Activated B cell treated with CpG ODN at 0.5 μM for 24 hours (primary cell): Measurements from ENCODE around the gene EEFSEC. TPM values are rescaled to one million over a fixed set of nuclear protein-coding genes. Genes with fewer than 3 reads are reported as not detected.

ENCODE experiments used
- ATAC-seq: fragments of 200-7000 bp; cut with Tn5 transposase; one replicate; pipeline ENCODE4 v1.10.0; 2021; ENCODE audit warnings: low read depth, mild to moderate bottlenecking, moderate library complexity
- CTCF ChIA-PET: fragments of 350-600 bp; sonication (Branson Sonifier 250); formaldehyde crosslinking; loops from one replicate; lab custom pipeline; 2021; ENCODE audit warnings: antibody characterized with exemption; lab: Charles Lee
- POLR2A ChIA-PET: fragments of 350-600 bp; sonication (Branson Sonifier 250); formaldehyde crosslinking; loops from one replicate; lab custom pipeline; 2021; ENCODE audit warnings: antibody characterized with exemption; lab: Charles Lee
- DNase-seq: peaks from one replicate; pipeline ENCODE4 v3.0.0; 2022
- H3K27ac Mint-ChIP-seq: one replicate; pipeline ENCODE4 v1.8.0; 2020; ENCODE audit warnings: mixed read lengths
- H3K27me3 Mint-ChIP-seq: one replicate; pipeline ENCODE4 v1.8.0; 2021; ENCODE audit warnings: mixed read lengths
- H3K36me3 Mint-ChIP-seq: one replicate; pipeline ENCODE4 v1.8.0; 2021; ENCODE audit warnings: low read depth, mixed read lengths
- H3K4me1 Mint-ChIP-seq: one replicate; pipeline ENCODE4 v1.8.0; 2021; ENCODE audit warnings: mixed read lengths
- H3K4me3 Mint-ChIP-seq: one replicate; pipeline ENCODE4 v1.8.0; 2020; ENCODE audit warnings: mild to moderate bottlenecking, mixed read lengths
- H3K9me3 Mint-ChIP-seq: one replicate; pipeline ENCODE4 v1.8.0; 2020; ENCODE audit warnings: mixed read lengths
- CTCF ChIP-seq: fragments of 200-600 bp; IDR thresholded peaks from one replicate; pipeline ENCODE4 v1.8.0; 2022; ENCODE audit warnings: antibody characterized with exemption, mild to moderate bottlenecking
- intact Hi-C: fragments of 100-400 bp; cut with micrococcal nuclease; formaldehyde crosslinking; loops from one replicate; pipeline ENCODE4 v1.15.1; 2024
- total RNA-seq: library from RNA; stranded (reverse); gene quantifications from 2 replicates; pipeline ENCODE4 v1.2.3, GENCODE V29; 2022

Gene EEFSEC
- total RNA-seq, 1 donor from 2014 or later: 20.0 TPM

GRCh38 chr3:128415773-128416577, 262.7 kb downstream of the EEFSEC start:
- H3K4me1 Mint-ChIP-seq: no peaks in the 10 kb centered on the region
- peaks cover 2% of the 10 kb centered on the region for H3K9me3 Mint-ChIP-seq
- ATAC-seq (no peak), DNase-seq (no peak)
- H3K36me3 Mint-ChIP-seq: no peaks in the 10 kb centered on the region
- H3K4me3 Mint-ChIP-seq: no peak overlapping the region
- H3K27me3 Mint-ChIP-seq: no peaks in the 10 kb centered on the region
- ChIA-PET POLR2A (no interaction called here), CTCF (no interaction called here)
- intact Hi-C loops: no loop called here
- H3K27ac Mint-ChIP-seq: no peak overlapping the region
- TF ChIP-seq CTCF: no peak

GRCh38 chr3:128416578-128417211, 263.4 kb downstream of the EEFSEC start:
- Mint-ChIP-seq H3K4me1 (no peaks in the 10 kb centered on the region), H3K4me3 (no peak overlapping the region), H3K27me3 (no peaks in the 10 kb centered on the region), H3K9me3 (peaks cover 2% of the 10 kb centered on the region), H3K27ac (no peak overlapping the region), H3K36me3 (no peaks in the 10 kb centered on the region)
- DNase-seq (no peak), ATAC-seq (no peak)
- CTCF ChIA-PET: no interaction called here
- POLR2A ChIA-PET: no interaction called here
- no peak for TF ChIP-seq CTCF
- intact Hi-C loops: no loop called here

GRCh38 chr3:128418900-128419299, 265.6 kb downstream of the EEFSEC start:
- intact Hi-C loops: no loop called here
- H3K27me3 Mint-ChIP-seq: no peaks in the 10 kb centered on the region
- ChIA-PET POLR2A (no interaction called here), CTCF (no interaction called here)
- no peak overlapping the region for H3K27ac Mint-ChIP-seq
- H3K4me1 Mint-ChIP-seq: no peaks in the 10 kb centered on the region
- ATAC-seq (no peak), DNase-seq (no peak)
- H3K9me3 Mint-ChIP-seq: peaks cover 2% of the 10 kb centered on the region
- no peak for TF ChIP-seq CTCF
- no peak overlapping the region for H3K4me3 Mint-ChIP-seq
- H3K36me3 Mint-ChIP-seq: no peaks in the 10 kb centered on the region

GRCh38 chr3:128419311-128419710, 266.0 kb downstream of the EEFSEC start:
- intact Hi-C loops: no loop called here
- H3K27ac Mint-ChIP-seq: no peak overlapping the region
- CTCF ChIA-PET: no interaction called here

More at GRCh38 chr3:128419311-128419710, 266.0 kb downstream of the EEFSEC start:
- DNase-seq (no peak), ATAC-seq (no peak)
- POLR2A ChIA-PET: no interaction called here
- H3K36me3 Mint-ChIP-seq: no peaks in the 10 kb centered on the region
- no peaks in the 10 kb centered on the region for H3K27me3 Mint-ChIP-seq
- no peaks in the 10 kb centered on the region for H3K4me1 Mint-ChIP-seq
- no peak for TF ChIP-seq CTCF
- peaks cover 2% of the 10 kb centered on the region for H3K9me3 Mint-ChIP-seq
- no peak overlapping the region for H3K4me3 Mint-ChIP-seq
